Small intestine (tissue), 7 donors: Measurements from ENCODE around the gene COL8A1. TPM values are rescaled to one million over a fixed set of nuclear protein-coding genes. Genes with fewer than 3 reads are reported as not detected.

ENCODE experiments used
- DNase-seq, 2 donors: peaks; one replicate each; pipeline versions ENCODE4 v3.0.0 to v3.0.0-alpha.2; 2013
- FAIRE-seq: peaks from 2 replicates; lab custom pipeline; 2012; peaks lifted over from hg19 to GRCh38; lab: Jason Lieb, UNC
- H3K27ac ChIP-seq, 3 donors: one replicate each; pipeline ENCODE4 v1.5.1; 2013; ENCODE audit warnings: low read length in 2 of 3, mild to moderate bottlenecking in 2 of 3, control low read depth in 1 of 3, inconsistent platforms in 1 of 3, low read depth in 1 of 3, moderate library complexity in 1 of 3
- H3K27me3 ChIP-seq, 3 donors: one replicate each; pipeline ENCODE4 v1.6.1; 2013; ENCODE audit warnings: low read length in 3 of 3, inconsistent platforms in 1 of 3; ENCODE audit not compliant: control insufficient read depth in 3 of 3, insufficient read depth in 3 of 3
- H3K36me3 ChIP-seq, 3 donors: one replicate each; pipeline ENCODE4 v1.6.1; 2013; ENCODE audit warnings: low read length in 3 of 3, inconsistent platforms in 1 of 3, low read depth in 1 of 3, mild to moderate bottlenecking in 1 of 3, moderate library complexity in 1 of 3; ENCODE audit not compliant: control insufficient read depth in 3 of 3, insufficient read depth in 2 of 3
- H3K4me1 ChIP-seq, 3 donors: one replicate each; pipeline ENCODE4 v1.6.1; 2013; ENCODE audit warnings: low read length in 2 of 3, inconsistent platforms in 1 of 3, low read depth in 1 of 3, mild to moderate bottlenecking in 1 of 3, moderate library complexity in 1 of 3; ENCODE audit not compliant: control insufficient read depth in 3 of 3, insufficient read depth in 2 of 3
- H3K4me3 ChIP-seq, 3 donors: one replicate each; pipeline ENCODE4 v1.5.1; 2013; ENCODE audit warnings: low read length in 3 of 3, control low read depth in 1 of 3, inconsistent platforms in 1 of 3, low read depth in 1 of 3, mild to moderate bottlenecking in 1 of 3, moderate library complexity in 1 of 3
- H3K9me3 ChIP-seq, 2 donors: one replicate each; pipeline ENCODE4 v1.6.1; 2013; ENCODE audit warnings: low read depth in 1 of 2, low read length in 1 of 2; ENCODE audit not compliant: control insufficient read depth in 2 of 2, insufficient read depth in 1 of 2
- WGBS, 3 donors: extraction: QIAGEN DNeasy Blood & Tissue Kit; methylation state at CpG; one replicate each; pipeline ENCODE4 v1.1.7; 2013; 5-methylcytosine and 5-hydroxymethylcytosine counted together
- polyA plus RNA-seq, 4 donors: library from polyadenylated mRNA; stranded (reverse) in 3 of 4; unstranded in 1 of 4; fragments of 200-250 nt in 3 of 4; fragments of 120-200 nt in 1 of 4; gene quantifications; one replicate each; pipeline versions ENCODE4 v1.2.1 to v1.2.3, GENCODE V29; 2013
- donor health status: healthy with polysubstance abuse.
- donor health status: control.
- donor health status: control.
- donor health status: Bipolar disorder and iron deficiency.
- donor health status: healthy.

Gene COL8A1
- polyA plus RNA-seq, 4 donors: 0.21 to 4.5 (median 0.25) TPM

GRCh38 chr3:99846477-99847160 lies 208.2 kb downstream of the COL8A1 start:
- Histone ChIP-seq H3K4me1 (peaks cover 0 to 7% (median 0%) of the 10 kb centered on the region in 3 donors), H3K4me3 (no peak overlapping the region), H3K36me3 (peaks cover 0 to 9% (median 6%) of the 10 kb centered on the region in 3 donors), H3K9me3 (peaks cover 1 to 14% of the 10 kb centered on the region in 2 donors), H3K27me3 (no peaks in the 10 kb centered on the region), H3K27ac (peak overlapping the region in 1 of 3 donors; percentile 76)
- WGBS, 3 donors: 29 to 42% (median 38%) methylated on average over 6 of the region's 6 CpGs
- no peak for FAIRE-seq
- peak in 1 of 2 donors; percentile 40 for DNase-seq

GRCh38 chr3:99848433-99848832 lies 210.0 kb downstream of the COL8A1 start:
- Histone ChIP-seq H3K27ac (peak overlapping the region in 1 of 3 donors; percentile 38), H3K4me1 (peaks cover 0 to 3% (median 0%) of the 10 kb centered on the region in 3 donors), H3K36me3 (peaks cover 0 to 9% (median 6%) of the 10 kb centered on the region in 3 donors), H3K4me3 (no peak overlapping the region), H3K9me3 (peaks cover 1 to 14% of the 10 kb centered on the region in 2 donors), H3K27me3 (no peaks in the 10 kb centered on the region)
- FAIRE-seq (no peak), DNase-seq (no peak)
- WGBS, 3 donors: 88 to 97% (median 92%) methylated on average over 6 of the region's 6 CpGs

Other genes starting within 250 kb of the COL8A1 start
- 10 to 100 TPM in 2 of 4 donors, 1 to 10 TPM in 2; 1.6 to 24.0 (median 10.4) TPM for gene CMSS1, start 179.3 kb downstream of the COL8A1 start, polyA plus RNA-seq